Measurements from ENCODE around the gene FCGR3A.

DNA sequence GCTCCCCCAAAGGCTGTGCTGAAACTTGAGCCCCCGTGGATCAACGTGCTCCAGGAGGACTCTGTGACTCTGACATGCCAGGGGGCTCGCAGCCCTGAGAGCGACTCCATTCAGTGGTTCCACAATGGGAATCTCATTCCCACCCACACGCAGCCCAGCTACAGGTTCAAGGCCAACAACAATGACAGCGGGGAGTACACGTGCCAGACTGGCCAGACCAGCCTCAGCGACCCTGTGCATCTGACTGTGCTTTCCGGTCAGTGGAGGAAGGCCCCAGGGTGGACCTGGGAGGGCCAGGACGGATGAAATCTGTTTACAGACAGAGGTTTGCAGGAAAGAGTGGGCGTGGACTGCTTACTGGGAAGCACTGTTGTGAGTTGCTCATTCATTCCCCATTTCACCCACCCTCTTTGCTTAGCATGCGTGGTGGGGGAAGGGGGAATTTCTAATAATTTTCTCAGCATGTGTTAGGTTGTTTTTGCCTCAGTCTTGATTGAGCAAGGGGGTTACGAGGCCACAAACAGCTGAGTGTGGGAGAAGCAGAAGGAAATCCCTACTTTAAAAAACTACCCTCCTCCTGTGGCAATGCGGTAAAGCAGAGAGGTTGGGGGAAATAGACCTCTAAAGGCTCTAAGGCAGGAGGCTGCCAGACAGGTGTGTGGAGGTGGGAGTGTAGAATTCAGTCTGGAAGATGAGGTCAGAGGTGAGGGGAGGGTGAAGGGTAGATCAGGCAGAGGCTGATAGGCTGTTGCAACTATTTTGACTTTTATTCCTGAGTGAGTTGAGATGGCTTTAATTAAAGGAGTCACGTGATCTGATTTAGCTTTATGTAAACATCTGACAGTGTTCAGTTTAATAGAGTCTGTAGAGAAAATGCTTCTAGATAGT is 43.0 kb downstream of the FCGR3A start:
- TF ChIP-seq RAD21 (IDR thresholded peaks at IDR 0.05; ENCODE audit: low read length) (no peak), POLR2AphosphoS5 (IDR thresholded peaks at IDR 0.05; ENCODE audit: low read depth, low read length) (no peak), EP300 (IDR thresholded peaks at IDR 0.05; ENCODE audit: borderline replicate concordance in 1 of 2, low read depth in 1 of 2, low read length in 1 of 2) (no peak), EZH2phosphoT487 (IDR thresholded peaks at IDR 0.05; ENCODE audit: borderline replicate concordance, low read depth) (no peak), FOSL2 (IDR thresholded peaks at IDR 0.05; ENCODE audit: borderline replicate concordance, low read depth) (no peak), CHD2 (IDR thresholded peaks at IDR 0.05; ENCODE audit: low read length, partially characterized antibody) (no peak)
- TF ChIP-seq, protein P1, sequence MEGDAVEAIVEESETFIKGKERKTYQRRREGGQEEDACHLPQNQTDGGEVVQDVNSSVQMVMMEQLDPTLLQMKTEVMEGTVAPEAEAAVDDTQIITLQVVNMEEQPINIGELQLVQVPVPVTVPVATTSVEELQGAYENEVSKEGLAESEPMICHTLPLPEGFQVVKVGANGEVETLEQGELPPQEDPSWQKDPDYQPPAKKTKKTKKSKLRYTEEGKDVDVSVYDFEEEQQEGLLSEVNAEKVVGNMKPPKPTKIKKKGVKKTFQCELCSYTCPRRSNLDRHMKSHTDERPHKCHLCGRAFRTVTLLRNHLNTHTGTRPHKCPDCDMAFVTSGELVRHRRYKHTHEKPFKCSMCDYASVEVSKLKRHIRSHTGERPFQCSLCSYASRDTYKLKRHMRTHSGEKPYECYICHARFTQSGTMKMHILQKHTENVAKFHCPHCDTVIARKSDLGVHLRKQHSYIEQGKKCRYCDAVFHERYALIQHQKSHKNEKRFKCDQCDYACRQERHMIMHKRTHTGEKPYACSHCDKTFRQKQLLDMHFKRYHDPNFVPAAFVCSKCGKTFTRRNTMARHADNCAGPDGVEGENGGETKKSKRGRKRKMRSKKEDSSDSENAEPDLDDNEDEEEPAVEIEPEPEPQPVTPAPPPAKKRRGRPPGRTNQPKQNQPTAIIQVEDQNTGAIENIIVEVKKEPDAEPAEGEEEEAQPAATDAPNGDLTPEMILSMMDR (IDR thresholded peaks at IDR 0.05), result no peak
- TF ChIP-seq, protein P2, sequence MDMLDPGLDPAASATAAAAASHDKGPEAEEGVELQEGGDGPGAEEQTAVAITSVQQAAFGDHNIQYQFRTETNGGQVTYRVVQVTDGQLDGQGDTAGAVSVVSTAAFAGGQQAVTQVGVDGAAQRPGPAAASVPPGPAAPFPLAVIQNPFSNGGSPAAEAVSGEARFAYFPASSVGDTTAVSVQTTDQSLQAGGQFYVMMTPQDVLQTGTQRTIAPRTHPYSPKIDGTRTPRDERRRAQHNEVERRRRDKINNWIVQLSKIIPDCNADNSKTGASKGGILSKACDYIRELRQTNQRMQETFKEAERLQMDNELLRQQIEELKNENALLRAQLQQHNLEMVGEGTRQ (IDR thresholded peaks at IDR 0.05; ENCODE audit: borderline replicate concordance, low read depth, low read length), result no peak
- TF ChIP-seq, protein P3, sequence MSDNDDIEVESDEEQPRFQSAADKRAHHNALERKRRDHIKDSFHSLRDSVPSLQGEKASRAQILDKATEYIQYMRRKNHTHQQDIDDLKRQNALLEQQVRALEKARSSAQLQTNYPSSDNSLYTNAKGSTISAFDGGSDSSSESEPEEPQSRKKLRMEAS (IDR thresholded peaks at IDR 0.05; ENCODE audit: low read depth), result no peak

Measured in SK-N-SH (cell line).